NCI-H2196 treated with DMSO at 0.1 percent for 48 hours (cell line): ENCODE measurements around the gene DCTN3.
"Not testable (repeated sequence)": the region's sequence is repeated elsewhere in the genome, so short reads cannot be mapped to it uniquely, and the experiment has no call there.

Experiments
- DNase-seq: peaks from one replicate; lab custom pipeline; 2025; ENCODE audit not compliant: unreplicated experiment; lab: John Stamatoyannopoulos, UW

DCTN3 gene

DNA sequence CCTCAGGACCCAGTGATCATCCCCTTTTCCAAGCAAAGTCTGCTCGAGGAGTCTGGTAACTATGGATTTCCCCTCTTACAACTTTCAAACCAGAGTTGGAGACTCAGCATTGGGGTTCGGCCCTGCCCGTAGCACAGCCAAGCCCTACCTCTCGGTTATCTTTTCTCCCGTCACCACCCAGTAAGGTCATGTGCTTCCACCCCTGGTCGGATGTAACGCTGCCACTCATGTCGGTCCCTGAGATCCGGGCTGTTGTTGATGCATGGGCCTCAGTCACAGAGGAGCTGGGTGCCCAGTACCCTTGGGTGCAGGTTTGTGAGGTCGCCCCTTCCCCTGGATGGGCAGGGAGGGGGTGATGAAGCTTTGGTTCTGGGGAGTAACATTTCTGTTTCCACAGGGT, 27.4 kb upstream of the DCTN3 start:
- DNase-seq = no peak

DNA sequence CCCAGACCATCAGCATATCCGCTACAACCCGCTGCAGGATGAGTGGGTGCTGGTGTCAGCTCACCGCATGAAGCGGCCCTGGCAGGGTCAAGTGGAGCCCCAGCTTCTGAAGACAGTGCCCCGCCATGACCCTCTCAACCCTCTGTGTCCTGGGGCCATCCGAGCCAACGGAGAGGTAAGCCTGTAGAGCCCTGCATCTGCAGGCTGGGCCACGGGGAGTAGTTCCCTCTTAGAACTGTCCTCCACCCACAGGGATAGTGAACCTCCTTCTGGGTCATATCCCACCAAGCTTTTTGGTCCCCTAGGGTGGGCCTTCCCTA, 26.7 kb upstream of the DCTN3 start:
- DNase-seq = no peak

DNA sequence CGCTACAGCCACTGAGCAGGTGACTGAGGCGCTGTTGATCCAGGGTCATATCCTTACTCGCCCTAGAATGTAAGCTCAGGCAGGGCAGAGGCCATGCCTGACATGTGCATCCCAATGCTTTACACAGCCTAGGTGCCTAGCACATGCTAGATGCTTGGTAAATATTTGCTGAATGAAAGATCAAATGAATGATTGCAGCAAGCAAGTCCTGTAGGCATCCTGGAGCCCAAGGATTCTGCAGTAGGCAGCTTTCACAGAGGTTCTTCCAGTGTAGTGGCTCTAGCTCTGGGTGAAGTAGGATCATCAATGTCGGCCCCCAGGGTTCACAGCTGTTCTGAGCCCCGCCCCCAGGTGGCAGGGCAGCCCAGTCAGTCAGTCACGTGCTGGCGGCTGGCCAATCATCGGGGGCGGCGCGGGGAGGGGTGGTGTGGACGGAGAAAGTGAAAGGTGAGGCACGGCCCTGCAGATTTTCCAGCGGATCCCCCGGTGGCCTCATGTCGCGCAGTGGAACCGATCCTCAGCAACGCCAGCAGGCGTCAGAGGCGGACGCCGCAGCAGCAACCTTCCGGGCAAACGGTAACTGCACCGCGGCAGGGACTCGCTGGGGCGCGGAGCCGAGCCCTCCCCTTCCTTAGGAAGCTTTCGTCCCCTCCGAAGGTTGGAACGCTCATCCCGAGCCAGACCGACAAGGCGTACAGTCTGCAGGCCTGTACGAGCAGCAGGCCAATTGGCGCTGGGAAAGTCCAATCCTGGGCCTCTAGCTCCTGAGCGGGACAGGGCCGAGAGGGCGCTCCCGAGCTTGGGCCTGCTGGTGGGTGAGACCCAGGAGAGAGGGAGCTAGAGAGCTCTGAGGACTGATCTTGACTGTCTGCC, 26.2 kb upstream of the DCTN3 start, which contains the start of gene GALT:
Gene GALT (plus strand): TSS at position 465 of the 873 bp plus-strand sequence. CDS start 30 bp downstream, at position 495.
- DNase-seq = peak; percentile 77

DNA sequence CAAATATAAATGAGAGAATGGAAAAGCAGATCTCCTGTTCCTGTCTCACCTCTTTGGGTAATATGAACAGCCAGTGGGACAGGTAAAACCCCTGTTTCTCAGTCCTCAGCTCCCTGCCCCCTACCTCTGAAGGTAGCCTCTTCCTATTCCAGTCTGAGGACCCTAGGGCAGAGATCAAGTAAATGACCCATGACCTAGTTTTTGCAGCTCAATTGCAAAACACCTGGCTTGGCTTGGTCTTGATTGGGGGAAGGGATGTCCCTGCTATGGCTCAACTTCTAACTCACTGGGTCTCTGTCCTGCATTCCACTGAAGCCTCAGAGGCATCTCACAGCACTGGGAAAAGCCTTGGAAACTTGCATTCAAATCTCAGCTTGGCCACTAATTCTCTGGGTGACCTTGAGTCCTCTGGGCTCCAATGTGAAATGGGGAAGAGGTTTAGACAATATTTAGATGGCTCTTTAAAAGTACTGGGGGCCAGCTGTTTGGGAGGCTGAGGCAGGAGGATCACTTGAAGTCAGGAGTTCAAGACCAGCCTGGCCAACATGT, 24.5 kb upstream of the DCTN3 start:
- DNase-seq = no peak

GRCh38 chr9:34642679-34643078, 22.4 kb upstream of the DCTN3 start:
- DNase-seq = no peak

DNA sequence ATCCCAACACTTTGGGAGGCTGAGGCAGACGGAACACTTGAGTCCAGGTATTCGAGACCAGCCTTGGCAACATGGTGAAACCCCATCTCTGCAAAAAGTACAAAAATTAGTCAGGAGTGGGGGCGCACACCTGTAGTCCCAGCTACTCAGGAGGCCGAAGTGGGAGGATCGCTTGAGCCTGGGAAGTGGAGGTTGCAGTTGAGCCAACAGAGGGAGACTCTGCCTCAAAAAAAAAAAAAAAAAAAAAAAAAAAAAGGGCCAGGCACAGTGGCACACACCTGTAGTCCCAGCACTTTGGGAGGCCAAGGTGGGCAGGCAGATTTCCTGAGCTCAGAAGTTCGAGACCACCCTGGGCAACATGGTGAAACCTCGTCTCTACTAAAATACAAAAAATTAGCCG, 19.0 kb upstream of the DCTN3 start:
- DNase-seq = not testable (repeated sequence)

DNA sequence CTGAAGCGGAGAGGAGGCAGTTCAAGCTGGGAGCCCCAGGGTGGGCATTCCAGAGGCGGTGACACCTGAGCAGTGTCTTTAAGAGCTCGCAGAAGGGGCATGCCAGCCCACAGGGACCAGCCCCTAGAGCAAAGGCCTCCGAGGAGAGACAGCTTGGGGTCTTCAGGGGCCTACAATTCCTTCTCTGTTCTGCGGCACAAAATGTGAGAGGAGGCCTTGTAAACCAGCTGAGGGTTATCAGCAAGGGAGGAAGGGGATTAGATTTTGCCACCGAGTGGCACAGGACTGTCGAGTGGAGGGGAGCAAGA, 17.8 kb upstream of the DCTN3 start:
- DNase-seq = no peak

GRCh38 chr9:34637356-34638137, 17.3 kb upstream of the DCTN3 start, which contains the start of gene SIGMAR1:
TSS of gene SIGMAR1 (minus strand) at chr9:34637787. CDS start at chr9:34637697, 90 bp downstream.
- DNase-seq = peak; percentile 88

GRCh38 chr9:34636791-34637355, 16.6 kb upstream of the DCTN3 start:
- DNase-seq = no peak

DNA sequence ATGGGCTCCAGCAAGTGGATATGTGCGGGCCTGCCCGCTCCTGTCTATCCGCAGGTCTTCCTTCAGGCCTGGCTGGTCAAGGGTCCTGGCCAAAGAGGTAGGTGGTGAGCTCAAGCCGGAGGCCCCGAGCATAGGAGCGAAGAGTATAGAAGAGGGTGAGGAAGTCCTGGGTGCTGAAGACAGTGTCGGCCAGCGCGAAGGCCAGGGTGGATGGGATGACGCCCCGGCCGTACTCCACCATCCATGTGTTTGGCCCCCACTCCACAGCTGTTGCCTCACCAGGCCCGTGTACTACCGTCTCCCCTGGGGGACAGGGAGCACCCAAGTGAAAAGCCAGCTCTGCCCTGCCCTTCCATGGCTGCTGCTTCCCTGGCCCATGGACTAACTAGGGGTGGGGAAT, 15.3 kb upstream of the DCTN3 start:
- no peak for DNase-seq

- DNase-seq = no peak
Observed at GRCh38 chr9:34634551-34635248, 14.4 kb upstream of the DCTN3 start.

DNA sequence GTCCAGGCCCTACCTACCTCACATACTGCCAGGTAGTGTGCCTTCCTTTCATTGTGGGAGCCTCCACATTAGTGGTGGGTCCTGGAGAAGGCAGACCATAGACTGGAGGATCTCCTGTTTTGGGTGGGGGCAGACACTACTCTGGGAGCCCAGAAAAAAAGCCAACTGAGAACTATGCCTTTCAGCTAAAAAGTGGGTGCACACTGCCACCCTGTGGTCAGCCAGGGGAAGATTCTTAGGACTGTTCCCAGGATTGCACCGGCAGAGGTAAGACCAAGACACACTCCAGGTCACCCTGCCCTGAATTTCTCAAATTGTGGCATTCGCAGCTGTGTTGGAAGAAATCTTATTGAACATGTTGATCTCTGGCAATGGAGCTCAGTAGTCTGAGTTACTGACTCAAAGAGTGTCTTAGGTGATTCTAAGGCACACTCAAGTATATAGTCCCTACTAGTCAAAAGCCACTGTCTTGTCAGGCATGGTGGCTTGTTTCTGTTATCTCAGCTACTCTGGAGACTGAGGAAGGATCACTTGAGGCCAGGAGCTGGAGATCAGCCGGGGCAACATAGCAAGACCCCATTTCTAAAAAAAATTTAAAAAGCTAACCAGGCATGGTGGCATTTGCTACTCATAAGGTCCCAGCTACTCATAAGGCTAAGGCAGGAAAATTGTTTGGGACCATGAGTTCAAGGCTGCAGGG, 13.7 kb upstream of the DCTN3 start:
- DNase-seq = peak; percentile 51

- no peak for DNase-seq
Observed at GRCh38 chr9:34633166-34633565, 12.9 kb upstream of the DCTN3 start.

GRCh38 chr9:34630402-34631154, 10.3 kb upstream of the DCTN3 start:
- DNase-seq = no peak

- no peak for DNase-seq
Observed at GRCh38 chr9:34629491-34629808, 9.2 kb upstream of the DCTN3 start.

- DNase-seq = no peak
Observed at GRCh38 chr9:34628656-34629490, 8.6 kb upstream of the DCTN3 start, which contains the start of gene ARID3C. TSS of gene ARID3C (minus strand) at chr9:34629066. CDS start at chr9:34628014, 1,052 bp downstream.

DNA sequence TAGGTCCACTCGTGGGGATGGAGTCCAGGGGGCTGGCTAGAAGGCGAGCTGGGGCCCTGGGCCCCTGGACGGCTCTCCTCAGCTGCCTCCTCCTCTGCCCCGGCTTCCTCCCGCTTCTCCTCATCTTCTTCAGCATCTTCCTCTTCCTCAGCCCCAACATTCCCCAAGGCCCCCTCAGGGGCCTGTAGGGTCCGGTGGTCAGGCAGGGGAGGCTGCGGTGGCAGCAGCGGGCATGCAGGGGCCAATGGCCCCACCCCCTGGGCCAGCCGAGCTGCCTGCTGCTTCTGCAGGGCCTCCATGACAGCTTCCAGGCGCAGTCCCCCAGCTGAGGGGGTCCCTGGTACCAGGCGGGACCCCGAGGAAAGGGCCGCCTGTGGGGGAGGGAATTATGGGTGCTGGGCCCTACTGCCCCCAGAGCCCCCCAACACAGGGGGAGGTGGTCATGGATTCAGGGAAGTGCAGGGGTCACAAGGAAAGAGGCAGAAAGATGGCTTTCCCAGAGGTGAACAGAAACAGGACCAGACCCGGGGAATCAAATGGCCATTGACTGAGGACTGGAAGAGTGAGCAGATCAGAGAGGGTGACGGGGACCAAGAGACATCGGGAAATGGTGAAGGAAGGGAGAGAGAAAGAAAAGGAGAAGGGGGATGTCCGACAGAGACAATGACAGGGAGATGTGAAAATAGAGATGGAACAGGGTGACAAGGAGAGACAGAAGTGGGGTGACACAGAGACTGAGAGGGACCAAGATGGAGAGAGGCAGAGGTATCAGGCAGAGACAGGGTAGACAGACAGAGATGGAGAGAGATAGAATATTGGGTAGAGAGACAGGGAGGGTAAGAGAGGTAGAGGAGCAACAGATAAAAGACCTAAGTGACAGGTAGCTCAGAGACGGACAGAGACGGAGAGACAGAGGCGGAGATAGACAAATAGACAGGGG, 7.7 kb upstream of the DCTN3 start:
- DNase-seq = no peak

- no peak for DNase-seq
Observed at GRCh38 chr9:34625186-34625486, 4.8 kb upstream of the DCTN3 start.
